ENCODE measurements around the gene MCOLN2.

MCOLN2 gene

DNA sequence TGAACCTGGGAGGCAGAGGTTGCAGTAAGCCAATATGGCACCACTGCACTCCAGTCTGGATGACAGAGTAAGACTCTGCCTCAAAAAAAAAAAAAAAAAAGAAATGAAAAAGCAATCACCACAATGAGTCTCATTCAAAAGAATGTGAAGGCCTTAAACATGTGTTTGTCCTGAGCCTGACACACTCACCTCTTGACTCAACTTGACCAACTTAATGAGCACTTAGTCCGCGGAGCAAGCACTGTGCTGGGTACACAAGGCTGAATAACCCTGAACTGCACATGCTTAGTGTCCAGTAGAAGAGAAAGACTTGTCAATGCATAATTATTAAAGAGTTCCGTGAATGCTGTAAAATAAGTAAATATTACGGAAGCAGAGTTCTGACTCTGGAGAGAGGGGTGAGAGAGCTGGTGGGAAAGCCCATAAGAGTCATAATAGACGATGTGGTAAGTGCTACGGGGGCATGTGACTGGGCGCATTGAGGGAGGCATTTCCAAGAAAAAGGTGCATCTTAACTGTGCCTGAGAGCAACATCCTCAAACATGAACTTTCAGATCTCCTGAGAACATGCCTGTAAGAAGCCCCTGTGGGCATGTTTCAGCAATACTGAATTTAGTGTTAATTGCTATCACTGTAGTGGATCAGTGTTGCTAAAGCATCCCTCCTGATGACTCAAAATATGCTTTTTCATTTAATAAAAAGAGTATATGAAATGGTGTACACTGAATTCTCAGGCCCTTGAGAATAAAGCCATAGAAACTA lies 27.2 kb downstream of the MCOLN2 start:
- TF ChIP-seq EZH2 (IDR thresholded peaks at IDR 0.05; ENCODE audit: borderline replicate concordance, low read length) = no peak
- TF ChIP-seq, protein P1, sequence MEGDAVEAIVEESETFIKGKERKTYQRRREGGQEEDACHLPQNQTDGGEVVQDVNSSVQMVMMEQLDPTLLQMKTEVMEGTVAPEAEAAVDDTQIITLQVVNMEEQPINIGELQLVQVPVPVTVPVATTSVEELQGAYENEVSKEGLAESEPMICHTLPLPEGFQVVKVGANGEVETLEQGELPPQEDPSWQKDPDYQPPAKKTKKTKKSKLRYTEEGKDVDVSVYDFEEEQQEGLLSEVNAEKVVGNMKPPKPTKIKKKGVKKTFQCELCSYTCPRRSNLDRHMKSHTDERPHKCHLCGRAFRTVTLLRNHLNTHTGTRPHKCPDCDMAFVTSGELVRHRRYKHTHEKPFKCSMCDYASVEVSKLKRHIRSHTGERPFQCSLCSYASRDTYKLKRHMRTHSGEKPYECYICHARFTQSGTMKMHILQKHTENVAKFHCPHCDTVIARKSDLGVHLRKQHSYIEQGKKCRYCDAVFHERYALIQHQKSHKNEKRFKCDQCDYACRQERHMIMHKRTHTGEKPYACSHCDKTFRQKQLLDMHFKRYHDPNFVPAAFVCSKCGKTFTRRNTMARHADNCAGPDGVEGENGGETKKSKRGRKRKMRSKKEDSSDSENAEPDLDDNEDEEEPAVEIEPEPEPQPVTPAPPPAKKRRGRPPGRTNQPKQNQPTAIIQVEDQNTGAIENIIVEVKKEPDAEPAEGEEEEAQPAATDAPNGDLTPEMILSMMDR (IDR thresholded peaks at IDR 0.05; ENCODE audit: low read length) = no peak
- no peak overlapping the region for H3K27ac ChIP-seq (ENCODE audit: low read depth, low read length, poor library complexity, severe bottlenecking)
- H3K4me1 ChIP-seq (ENCODE audit: insufficient read depth, low read length, severe bottlenecking) = peaks cover 31% of the 10 kb centered on the region
- no peak overlapping the region for H3K4me2 ChIP-seq (ENCODE audit: low read length)
- peaks cover 10% of the 10 kb centered on the region; the same call in 1 of the 2 replicates for H3K79me2 ChIP-seq (ENCODE audit: insufficient read depth, low read length)
- H3K9ac ChIP-seq (ENCODE audit: low read length) = no peak overlapping the region
- no peaks in the 10 kb centered on the region for H4K20me1 ChIP-seq (ENCODE audit: insufficient read depth, low read length)
- H2AFZ ChIP-seq (ENCODE audit: low read length) = no peak overlapping the region
- no peaks in the 10 kb centered on the region for H3K9me2 ChIP-seq (ENCODE audit: low read depth, low read length)
- H3K9me3 ChIP-seq (ENCODE audit: low read length) = no peaks in the 10 kb centered on the region
- no peaks in the 10 kb centered on the region for H3K27me3 ChIP-seq (ENCODE audit: insufficient read depth, low read length)
- H3K36me3 ChIP-seq (ENCODE audit: insufficient read depth, low read length) = peaks cover 34% of the 10 kb centered on the region
- H3F3A ChIP-seq (ENCODE audit: insufficient read depth, low read length) = no peaks in the 10 kb centered on the region
- no peak overlapping the region for H3K4me3 ChIP-seq (ENCODE audit: low read depth, low read length, poor library complexity, severe bottlenecking)

DNA sequence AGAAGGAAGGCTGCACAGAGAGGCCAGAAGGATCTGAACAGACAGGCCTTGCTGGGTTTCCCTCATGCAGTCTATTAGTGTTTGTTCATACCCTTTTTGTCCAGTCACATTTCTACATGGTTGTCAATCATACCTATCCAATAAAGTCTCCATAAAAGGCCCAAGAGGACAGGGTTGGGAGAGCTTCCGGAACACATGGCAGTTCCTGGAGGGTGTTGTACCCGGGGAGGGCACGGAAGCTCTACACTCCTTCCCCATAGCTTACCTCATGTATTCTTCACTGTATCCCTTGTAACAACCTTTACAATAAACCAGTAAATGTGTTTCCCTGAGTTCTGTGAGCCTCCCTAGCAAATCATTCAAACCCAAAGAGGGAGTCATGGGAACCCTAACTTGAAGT lies 28.0 kb downstream of the MCOLN2 start:
- TF ChIP-seq, protein P1 (IDR thresholded peaks at IDR 0.05; ENCODE audit: low read length) = no peak
- TF ChIP-seq EZH2 (IDR thresholded peaks at IDR 0.05; ENCODE audit: borderline replicate concordance, low read length) = no peak
- Histone ChIP-seq H3K9me3 (ENCODE audit: low read length) (no peaks in the 10 kb centered on the region), H4K20me1 (ENCODE audit: insufficient read depth, low read length) (no peaks in the 10 kb centered on the region), H3F3A (ENCODE audit: insufficient read depth, low read length) (no peaks in the 10 kb centered on the region), H3K4me3 (ENCODE audit: low read depth, low read length, poor library complexity, severe bottlenecking) (no peak overlapping the region), H3K9me2 (ENCODE audit: low read depth, low read length) (no peaks in the 10 kb centered on the region), H3K79me2 (ENCODE audit: insufficient read depth, low read length) (peaks cover 10% of the 10 kb centered on the region; the same call in 1 of the 2 replicates), H3K27ac (ENCODE audit: low read depth, low read length, poor library complexity, severe bottlenecking) (no peak overlapping the region), H3K27me3 (ENCODE audit: insufficient read depth, low read length) (no peaks in the 10 kb centered on the region), H2AFZ (ENCODE audit: low read length) (no peak overlapping the region), H3K36me3 (ENCODE audit: insufficient read depth, low read length) (peaks cover 40% of the 10 kb centered on the region), H3K4me1 (ENCODE audit: insufficient read depth, low read length, severe bottlenecking) (peaks cover 23% of the 10 kb centered on the region), H3K4me2 (ENCODE audit: low read length) (no peak overlapping the region), H3K9ac (ENCODE audit: low read length) (no peak overlapping the region)

GRCh38 chr1:84968101-84968500 lies 28.8 kb downstream of the MCOLN2 start:
- H3K9ac ChIP-seq (ENCODE audit: low read length) = no peak overlapping the region
- peaks cover 16% of the 10 kb centered on the region for H3K4me1 ChIP-seq (ENCODE audit: insufficient read depth, low read length, severe bottlenecking)
- peaks cover 48% of the 10 kb centered on the region for H3K36me3 ChIP-seq (ENCODE audit: insufficient read depth, low read length)
- no peak overlapping the region for H2AFZ ChIP-seq (ENCODE audit: low read length)
- no peaks in the 10 kb centered on the region for H3K27me3 ChIP-seq (ENCODE audit: insufficient read depth, low read length)
- H3K79me2 ChIP-seq (ENCODE audit: insufficient read depth, low read length) = peaks cover 10% of the 10 kb centered on the region; the same call in 1 of the 2 replicates
- no peak for TF ChIP-seq EZH2 (IDR thresholded peaks at IDR 0.05; ENCODE audit: borderline replicate concordance, low read length)
- TF ChIP-seq, protein P1 (IDR thresholded peaks at IDR 0.05; ENCODE audit: low read length) = no peak
- no peaks in the 10 kb centered on the region for H3K9me3 ChIP-seq (ENCODE audit: low read length)
- H3K4me3 ChIP-seq (ENCODE audit: low read depth, low read length, poor library complexity, severe bottlenecking) = no peak overlapping the region
- H3F3A ChIP-seq (ENCODE audit: insufficient read depth, low read length) = no peaks in the 10 kb centered on the region
- no peaks in the 10 kb centered on the region for H3K9me2 ChIP-seq (ENCODE audit: low read depth, low read length)
- no peak overlapping the region for H3K4me2 ChIP-seq (ENCODE audit: low read length)
- no peaks in the 10 kb centered on the region for H4K20me1 ChIP-seq (ENCODE audit: insufficient read depth, low read length)
- no peak overlapping the region for H3K27ac ChIP-seq (ENCODE audit: low read depth, low read length, poor library complexity, severe bottlenecking)
